Stomach smooth muscle (tissue), 2 donors: ENCODE results near the gene CDON.

ENCODE experiments used
- H3K27ac ChIP-seq: one replicate; pipeline ENCODE4 v1.7.0; 2013; ENCODE audit warnings: mild to moderate bottlenecking, low read length, inconsistent platforms
- H3K27me3 ChIP-seq, 2 donors: one replicate each; pipeline ENCODE4 v1.7.0; 2013; ENCODE audit warnings: low read length in 2 of 2; ENCODE audit not compliant: insufficient read depth in 2 of 2, control insufficient read depth in 1 of 2
- H3K36me3 ChIP-seq, 2 donors: one replicate each; pipeline ENCODE4 v1.7.0; 2013; ENCODE audit warnings: low read length in 2 of 2; ENCODE audit not compliant: control insufficient read depth in 2 of 2, insufficient read depth in 2 of 2
- H3K4me1 ChIP-seq: one replicate; pipeline ENCODE4 v1.7.0; 2013; ENCODE audit warnings: low read length; ENCODE audit not compliant: control insufficient read depth, insufficient read depth
- H3K4me3 ChIP-seq, 2 donors: one replicate each; pipeline ENCODE4 v1.7.0; 2013; ENCODE audit warnings: low read length in 2 of 2
- H3K9ac ChIP-seq, 2 donors: one replicate each; pipeline ENCODE4 v1.7.0; 2013; ENCODE audit warnings: low read length in 2 of 2, mild to moderate bottlenecking in 1 of 2
- H3K9me3 ChIP-seq, 2 donors: one replicate each; pipeline ENCODE4 v1.7.0; 2013; ENCODE audit warnings: low read length in 2 of 2; ENCODE audit not compliant: control insufficient read depth in 2 of 2
- donor health status: healthy.
- donor health status: Pancreatic carcinoma.

Gene CDON

DNA sequence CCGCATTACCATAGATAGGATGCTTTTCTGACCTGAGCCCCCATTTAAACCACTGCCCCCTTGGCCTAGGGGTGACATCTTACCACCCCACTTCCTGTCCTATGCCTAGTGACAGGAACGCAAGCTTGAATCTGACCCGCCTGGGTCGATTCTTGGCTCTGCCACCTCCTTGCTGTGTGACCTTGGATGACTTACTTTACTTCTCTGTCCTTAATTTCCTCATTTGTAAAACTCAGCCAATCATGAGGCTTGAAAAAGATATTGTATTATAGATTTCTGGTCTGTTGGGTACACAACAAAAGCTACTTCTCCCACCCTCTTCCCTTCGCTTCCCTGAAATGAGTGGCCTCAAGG lies 39.2 kb upstream of the CDON start:
- Histone ChIP-seq H3K27me3 (no peaks in the 10 kb centered on the region), H3K4me1 (peaks cover 11% of the 10 kb centered on the region), H3K36me3 (no peaks in the 10 kb centered on the region), H3K27ac (no peak overlapping the region), H3K4me3 (no peak overlapping the region), H3K9ac (no peak overlapping the region), H3K9me3 (no peaks in the 10 kb centered on the region)

DNA sequence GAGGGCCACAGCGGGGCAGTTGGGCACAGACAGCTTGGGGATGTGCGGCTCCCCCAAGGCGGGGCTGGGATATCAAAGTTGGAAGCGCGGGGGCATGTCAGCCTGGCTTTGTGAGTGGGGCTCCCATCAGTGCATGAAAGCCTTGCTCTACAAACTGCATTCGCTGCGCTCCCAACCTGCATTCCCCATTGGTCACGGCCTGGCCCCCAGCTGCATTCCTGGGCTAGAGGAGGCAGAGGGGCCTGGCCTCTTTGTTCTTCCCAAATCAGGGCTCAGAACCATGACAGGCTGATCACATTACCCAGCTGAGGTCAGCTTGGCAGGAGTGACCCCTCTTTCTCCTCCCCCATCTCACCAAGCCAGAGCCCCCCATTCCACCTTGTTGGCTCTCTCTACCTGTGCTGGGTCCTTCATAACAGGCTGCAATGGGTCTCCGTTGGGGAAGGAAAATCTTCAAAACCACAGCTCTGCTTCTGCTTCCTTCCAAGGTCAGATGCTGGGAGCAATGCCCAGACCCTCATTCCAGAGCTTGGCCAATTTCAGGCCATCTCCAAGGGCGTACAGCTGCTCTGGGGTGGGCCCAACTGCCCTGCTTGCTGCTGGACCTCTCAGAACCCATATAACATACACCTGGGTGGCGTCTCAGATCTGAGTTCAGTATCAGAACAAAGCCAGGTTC lies 38.7 kb upstream of the CDON start:
- H3K4me3 ChIP-seq = no peak overlapping the region
- no peak overlapping the region for H3K27ac ChIP-seq
- H3K4me1 ChIP-seq = peaks cover 11% of the 10 kb centered on the region
- H3K27me3 ChIP-seq = no peaks in the 10 kb centered on the region
- H3K9ac ChIP-seq = no peak overlapping the region
- H3K9me3 ChIP-seq = no peaks in the 10 kb centered on the region
- no peaks in the 10 kb centered on the region for H3K36me3 ChIP-seq

DNA sequence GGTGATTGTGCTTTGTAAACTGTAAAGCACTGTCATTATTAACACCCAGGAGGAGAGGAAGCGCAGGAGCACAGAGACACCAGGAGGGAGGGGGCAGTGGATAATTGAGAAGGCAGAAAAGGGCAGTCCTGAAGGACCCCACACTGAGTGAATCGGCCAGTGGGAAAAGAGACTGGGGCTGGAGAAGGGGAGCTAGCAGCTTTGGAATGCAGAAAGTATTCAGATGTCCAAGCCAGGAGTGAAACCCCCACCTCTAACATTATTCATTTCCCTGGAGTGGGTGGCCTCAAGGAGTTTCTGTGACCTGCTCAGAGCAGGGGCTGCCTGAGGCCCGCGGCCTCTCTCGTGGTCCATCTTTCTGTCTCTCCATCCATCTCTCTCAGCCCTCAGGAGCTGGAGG lies 38.0 kb upstream of the CDON start:
- Histone ChIP-seq H3K27ac (no peak overlapping the region), H3K4me3 (no peak overlapping the region), H3K36me3 (no peaks in the 10 kb centered on the region), H3K9me3 (no peaks in the 10 kb centered on the region), H3K9ac (no peak overlapping the region), H3K27me3 (no peaks in the 10 kb centered on the region), H3K4me1 (peaks cover 11% of the 10 kb centered on the region)

DNA sequence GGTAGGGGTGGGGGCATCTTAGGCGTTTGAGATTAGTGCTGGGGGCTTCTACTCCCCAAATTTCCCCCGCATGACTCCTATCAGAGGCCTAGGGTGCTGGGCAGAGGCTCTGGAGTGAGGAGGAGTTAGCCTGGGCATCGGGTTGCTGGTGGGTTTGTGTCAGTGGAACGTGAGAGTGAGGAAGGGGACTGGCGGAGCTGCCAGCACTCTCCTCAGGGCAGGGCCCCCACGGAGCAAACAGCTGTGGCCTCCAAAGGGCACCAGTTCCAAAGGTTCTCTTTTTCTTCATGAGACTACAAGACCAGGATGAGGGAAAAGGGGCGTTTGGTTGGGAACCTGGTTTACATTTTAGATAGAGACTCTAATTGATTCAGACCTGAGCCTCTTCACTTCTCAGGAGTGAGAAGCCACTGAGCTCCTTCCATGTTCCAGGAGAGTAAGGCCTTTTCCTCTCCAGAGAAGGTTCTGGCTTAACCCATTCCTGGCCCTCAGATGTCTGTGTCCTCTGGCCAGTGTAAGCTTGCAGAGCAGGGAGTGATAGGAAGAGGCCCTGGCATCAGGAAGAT lies 35.6 kb upstream of the CDON start:
- peaks cover 8% of the 10 kb centered on the region for H3K4me1 ChIP-seq
- no peak overlapping the region for H3K4me3 ChIP-seq
- no peaks in the 10 kb centered on the region for H3K27me3 ChIP-seq

DNA sequence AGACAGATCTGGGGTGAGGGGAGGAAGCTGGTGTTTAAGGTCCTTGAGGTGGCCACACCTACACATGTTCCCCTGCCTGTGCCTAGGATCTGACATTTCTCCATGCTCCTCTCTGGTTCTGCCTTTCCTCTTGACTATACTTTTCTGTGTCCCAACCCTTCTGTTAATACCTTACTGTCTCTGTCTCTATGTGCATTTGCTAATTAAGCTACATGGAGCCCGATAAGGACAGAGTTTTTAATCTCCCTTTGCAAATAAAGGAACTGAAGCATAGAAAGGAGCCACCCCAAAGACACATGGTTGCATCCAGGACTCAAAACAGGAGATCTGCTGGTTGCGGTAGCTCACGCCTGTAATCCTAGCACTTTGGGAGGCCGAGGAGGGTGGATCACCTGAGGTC lies 33.1 kb upstream of the CDON start:
- Histone ChIP-seq H3K27ac (no peak overlapping the region), H3K9ac (no peak overlapping the region), H3K4me1 (peaks cover 3% of the 10 kb centered on the region), H3K4me3 (no peak overlapping the region), H3K9me3 (no peaks in the 10 kb centered on the region), H3K27me3 (no peaks in the 10 kb centered on the region), H3K36me3 (no peaks in the 10 kb centered on the region)

More for the DNA sequence above, 35.6 kb upstream of the CDON start:
- H3K9me3 ChIP-seq = no peaks in the 10 kb centered on the region
- H3K27ac ChIP-seq = no peak overlapping the region
- H3K9ac ChIP-seq = no peak overlapping the region
- no peaks in the 10 kb centered on the region for H3K36me3 ChIP-seq

DNA sequence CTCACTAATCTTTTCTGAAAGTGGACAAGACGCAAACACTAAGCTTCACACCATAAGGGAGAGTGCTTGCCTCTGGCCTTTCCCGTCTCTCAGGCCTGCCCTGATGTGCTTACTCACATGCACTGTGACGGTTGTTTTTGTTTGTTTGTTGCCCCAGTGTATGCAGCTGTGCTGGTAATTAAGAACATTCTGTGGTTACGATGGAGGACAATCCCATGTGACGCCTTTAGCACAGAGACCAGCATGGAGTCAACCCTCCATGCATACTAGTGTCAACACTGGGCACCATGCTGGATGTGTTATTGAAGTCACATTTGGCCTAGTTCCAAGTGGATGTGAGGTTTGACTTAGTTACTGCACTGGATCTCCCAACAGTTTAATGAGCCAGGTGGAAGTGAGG lies 27.8 kb upstream of the CDON start:
- H3K27me3 ChIP-seq = no peaks in the 10 kb centered on the region
- H3K9me3 ChIP-seq = no peaks in the 10 kb centered on the region
- H3K4me3 ChIP-seq = no peak overlapping the region
- H3K36me3 ChIP-seq = no peaks in the 10 kb centered on the region
- H3K9ac ChIP-seq = no peak overlapping the region
- H3K27ac ChIP-seq = no peak overlapping the region
- peaks cover 3% of the 10 kb centered on the region for H3K4me1 ChIP-seq

DNA sequence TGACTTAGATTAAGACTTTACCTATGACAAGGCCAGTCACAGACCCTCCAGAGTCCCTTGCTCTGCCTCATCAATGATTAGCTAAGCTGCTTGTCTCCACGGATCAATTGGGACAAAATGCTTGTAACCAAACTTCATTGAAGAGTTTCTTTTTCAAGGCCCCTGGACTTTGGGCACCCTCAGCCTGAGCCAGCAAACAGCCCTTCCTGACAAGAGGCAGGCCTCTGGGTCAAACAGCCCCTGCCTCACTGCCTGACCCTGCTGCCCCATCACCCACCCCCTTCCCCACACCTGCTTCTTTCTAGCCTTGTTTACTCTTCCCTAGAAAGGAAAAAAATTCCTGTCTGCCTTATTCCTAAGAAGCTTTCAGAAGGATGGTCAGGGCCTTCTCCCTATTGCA lies 26.3 kb upstream of the CDON start:
- no peak overlapping the region for H3K27ac ChIP-seq
- H3K4me3 ChIP-seq = no peak overlapping the region

DNA sequence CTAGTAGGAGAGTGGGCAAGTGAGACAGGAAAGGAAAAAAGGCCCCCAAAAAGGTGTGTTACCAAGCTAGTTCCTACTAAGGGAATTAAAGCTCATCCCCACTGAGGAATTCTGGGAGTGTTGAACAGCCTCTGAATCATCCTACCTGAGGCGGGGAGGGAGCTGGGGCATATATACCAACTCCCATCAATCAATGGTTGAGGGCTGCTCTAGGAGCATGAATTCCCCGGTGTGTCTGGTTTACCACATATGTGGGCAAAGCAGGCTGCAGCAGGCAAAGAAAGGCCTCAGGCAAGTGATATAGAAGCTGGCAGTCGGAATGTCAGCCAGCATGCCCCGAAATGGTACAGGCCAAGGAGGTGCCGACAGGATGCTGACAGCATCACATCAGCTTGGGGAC lies 23.6 kb upstream of the CDON start:
- Histone ChIP-seq H3K36me3 (no peaks in the 10 kb centered on the region), H3K9me3 (no peaks in the 10 kb centered on the region)

More for the DNA sequence above, 26.3 kb upstream of the CDON start:
- H3K9ac ChIP-seq = no peak overlapping the region
- no peaks in the 10 kb centered on the region for H3K27me3 ChIP-seq
- H3K36me3 ChIP-seq = no peaks in the 10 kb centered on the region
- H3K4me1 ChIP-seq = peaks cover 5% of the 10 kb centered on the region
- no peaks in the 10 kb centered on the region for H3K9me3 ChIP-seq

DNA sequence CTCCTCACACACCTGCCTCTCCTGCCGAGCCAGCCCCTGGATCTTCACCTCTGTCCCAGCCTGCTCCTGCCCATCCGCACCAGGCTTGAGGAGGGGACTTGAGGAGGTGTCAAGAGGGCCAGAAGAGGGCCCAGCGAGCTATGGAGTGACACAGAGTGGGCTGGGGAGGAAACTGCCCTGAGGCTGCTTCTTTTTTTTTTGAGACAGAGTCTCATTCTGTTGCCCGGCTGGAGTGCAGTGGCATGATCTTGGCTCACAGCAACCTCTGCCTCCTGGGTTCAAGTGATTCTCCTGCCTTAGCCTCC lies 21.9 kb upstream of the CDON start:
- Histone ChIP-seq H3K4me3 (no peak overlapping the region), H3K4me1 (peaks cover 15% of the 10 kb centered on the region), H3K9ac (no peak overlapping the region), H3K27ac (no peak overlapping the region), H3K36me3 (no peaks in the 10 kb centered on the region), H3K27me3 (no peaks in the 10 kb centered on the region), H3K9me3 (no peaks in the 10 kb centered on the region)

More for the DNA sequence above, 23.6 kb upstream of the CDON start:
- Histone ChIP-seq H3K9ac (no peak overlapping the region), H3K27me3 (no peaks in the 10 kb centered on the region), H3K4me1 (peaks cover 2% of the 10 kb centered on the region), H3K27ac (no peak overlapping the region), H3K4me3 (no peak overlapping the region)

DNA sequence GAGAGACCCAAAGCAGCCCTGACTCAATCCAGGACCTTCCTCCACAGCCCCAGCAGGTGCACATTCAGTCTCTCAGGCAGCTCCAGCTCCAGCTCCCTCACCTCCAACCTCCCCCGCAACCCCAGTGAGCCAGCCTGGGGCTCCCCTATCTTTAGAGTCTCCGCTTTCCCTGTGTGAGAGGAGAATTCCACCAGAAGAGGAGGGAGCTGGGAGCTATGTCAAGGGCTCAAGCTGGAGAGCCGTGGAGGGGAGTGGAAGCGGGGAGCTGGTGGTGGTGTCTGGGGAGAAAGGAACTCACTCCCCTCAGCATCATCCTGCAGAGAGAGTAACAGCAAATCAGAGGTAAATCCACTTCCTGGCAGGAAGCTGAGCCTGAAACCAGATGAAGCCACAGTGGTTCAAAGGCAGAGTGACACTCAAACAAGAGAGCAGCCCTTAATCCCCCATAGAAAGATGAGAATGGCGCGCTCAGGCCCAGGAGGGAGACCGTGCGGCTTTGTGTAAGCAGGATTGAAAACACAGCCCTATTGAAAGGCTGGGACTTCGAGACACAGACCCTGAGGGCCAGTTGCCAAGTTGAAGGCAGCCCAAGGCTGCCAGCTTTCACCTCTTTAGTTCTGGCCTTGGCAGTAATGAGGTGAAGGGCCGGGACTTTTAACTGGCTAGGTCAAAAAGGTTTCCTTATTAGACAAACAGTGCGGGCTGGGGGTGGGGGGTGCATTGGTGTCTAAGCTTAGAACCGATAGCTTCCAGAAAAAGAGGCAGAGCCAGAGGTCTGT lies 21.4 kb upstream of the CDON start:
- Histone ChIP-seq H3K27me3 (no peaks in the 10 kb centered on the region), H3K9ac (no peak overlapping the region), H3K4me1 (peaks cover 21% of the 10 kb centered on the region), H3K27ac (no peak overlapping the region), H3K4me3 (no peak overlapping the region), H3K9me3 (no peaks in the 10 kb centered on the region), H3K36me3 (no peaks in the 10 kb centered on the region)
